ENCODE data around the gene MAP3K7.

Gene MAP3K7

GRCh38 chr6:90521955-90522354 is 64.9 kb downstream of the MAP3K7 start:
- no peak for DNase-seq

- DNase-seq = no peak
Observed at GRCh38 chr6:90516074-90516660, 70.7 kb downstream of the MAP3K7 start.

GRCh38 chr6:90514496-90514895 is 72.4 kb downstream of the MAP3K7 start:
- DNase-seq = no peak

- DNase-seq = no peak
Observed at GRCh38 chr6:90508753-90509152, 78.1 kb downstream of the MAP3K7 start.

GRCh38 chr6:90502866-90503407 is 83.9 kb downstream of the MAP3K7 start:
- DNase-seq = no peak

GRCh38 chr6:90502381-90502780 is 84.5 kb downstream of the MAP3K7 start:
- DNase-seq = no peak

- DNase-seq = no peak
Observed at GRCh38 chr6:90500458-90500857, 86.4 kb downstream of the MAP3K7 start.

- no peak for DNase-seq
Observed at GRCh38 chr6:90497411-90497810, 89.5 kb downstream of the MAP3K7 start.

- DNase-seq = no peak
Observed at GRCh38 chr6:90496258-90497016, 90.4 kb downstream of the MAP3K7 start.

GRCh38 chr6:90495216-90495817 is 91.6 kb downstream of the MAP3K7 start:
- no peak for DNase-seq

GRCh38 chr6:90494067-90494780 is 92.6 kb downstream of the MAP3K7 start:
- no peak for DNase-seq

- no peak for DNase-seq
Observed at GRCh38 chr6:90493332-90493731, 93.5 kb downstream of the MAP3K7 start.

GRCh38 chr6:90492798-90493197 is 94.1 kb downstream of the MAP3K7 start:
- no peak for DNase-seq

GRCh38 chr6:90492369-90492768 is 94.5 kb downstream of the MAP3K7 start:
- DNase-seq = no peak

- no peak for DNase-seq
Observed at GRCh38 chr6:90490030-90490716, 96.7 kb downstream of the MAP3K7 start.

- DNase-seq = no peak
Observed at GRCh38 chr6:90488816-90489215, 98.1 kb downstream of the MAP3K7 start.

GRCh38 chr6:90485635-90486277 is 101.1 kb downstream of the MAP3K7 start:
- no peak for DNase-seq

- no peak for DNase-seq
Observed at GRCh38 chr6:90484903-90485302, 102.0 kb downstream of the MAP3K7 start.

GRCh38 chr6:90484385-90484784 is 102.5 kb downstream of the MAP3K7 start:
- DNase-seq = no peak

GRCh38 chr6:90483956-90484355 is 102.9 kb downstream of the MAP3K7 start:
- no peak for DNase-seq

- no peak for DNase-seq
Observed at GRCh38 chr6:90483116-90483839, 103.6 kb downstream of the MAP3K7 start.

- no peak for DNase-seq
Observed at GRCh38 chr6:90480666-90481065, 106.2 kb downstream of the MAP3K7 start.

Data from NK-92 treated with Interleukin-12 subunit alpha and Interleukin-12 subunit beta, amount 100 ng/mL, for 24 hours (cell line).